IMR-90 (cell line): Measurements from ENCODE around the gene OSBPL2. TPM values are rescaled to one million over a fixed set of nuclear protein-coding genes. Genes with fewer than 3 reads are reported as not detected.

Experiments
- ATAC-seq: fragments of 200-7000 bp; cut with Tn5 transposase; 2 replicates; pipeline ENCODE4 v1.9.1; 2020; ENCODE audit warnings: low read depth, mild to moderate bottlenecking, moderate library complexity
- BruUV-seq: library from RNA; stranded (reverse); fragments of 400-500 nt; replicated peaks from 2 replicates; lab custom pipeline; 2021; lab: Mats Ljungman, UMichigan
- CTCF ChIA-PET: fragments of 300-600 bp; formaldehyde crosslinking; extraction: SDS; loops from one replicate; lab custom pipeline; 2021; ENCODE audit warnings: antibody characterized with exemption; lab: Yijun Ruan, JAX
- POLR2A ChIA-PET: fragments of 300-600 bp; sonication (Branson Sonifier 250); formaldehyde crosslinking; loops from one replicate; lab custom pipeline; 2022; ENCODE audit warnings: antibody characterized with exemption; ENCODE audit not compliant: unreplicated experiment; lab: Charles Lee
- DNase-seq: peaks from one replicate; pipeline ENCODE4 v3.0.0; 2013
- H2AFZ ChIP-seq: replicated peaks from 2 replicates; pipeline ENCODE3; 2013; ENCODE audit warnings: low read length, mild to moderate bottlenecking; ENCODE audit not compliant: poor library complexity
- H2AK5ac ChIP-seq: 2 replicates; pipeline ENCODE4 v1.6.1; 2013; ENCODE audit warnings: low read depth, low read length, inconsistent platforms
- H2AK9ac ChIP-seq: replicated peaks from 2 replicates; pipeline ENCODE3; 2013; ENCODE audit warnings: mild to moderate bottlenecking, low read depth, low read length, moderate library complexity; ENCODE audit not compliant: poor library complexity
- H2BK120ac ChIP-seq: 2 replicates; pipeline ENCODE4 v1.6.1; 2013; ENCODE audit warnings: low read depth, low read length, inconsistent platforms
- H2BK15ac ChIP-seq: 3 replicates; pipeline ENCODE4 v1.6.1; 2013; ENCODE audit warnings: low read depth, low read length, inconsistent platforms
- H2BK20ac ChIP-seq: 2 replicates; pipeline ENCODE4 v1.6.1; 2013; ENCODE audit warnings: low read depth, mild to moderate bottlenecking, inconsistent platforms, low read length, moderate library complexity
- H2BK5ac ChIP-seq: 2 replicates; pipeline ENCODE4 v1.6.1; 2013; ENCODE audit warnings: mild to moderate bottlenecking, low read depth, low read length, inconsistent platforms; ENCODE audit not compliant: poor library complexity, severe bottlenecking
- H3K14ac ChIP-seq: replicated peaks from 2 replicates; pipeline ENCODE4 v1.6.1; 2013; ENCODE audit warnings: low read depth, low read length, inconsistent platforms
- H3K18ac ChIP-seq: 2 replicates; pipeline ENCODE4 v1.6.1; 2013; ENCODE audit warnings: low read depth, low read length, control low read depth
- H3K23ac ChIP-seq: 2 replicates; pipeline ENCODE4 v1.6.1; 2013; ENCODE audit warnings: low read depth, low read length, inconsistent platforms
- H3K27ac ChIP-seq: 2 replicates; pipeline ENCODE4 v1.5.1; 2013; ENCODE audit warnings: mild to moderate bottlenecking, control low read depth, low read length; ENCODE audit not compliant: insufficient read depth
- H3K27me3 ChIP-seq: 2 replicates; pipeline ENCODE4 v1.6.1; 2013; ENCODE audit warnings: low read length; ENCODE audit not compliant: control insufficient read depth, insufficient read depth
- H3K36me3 ChIP-seq: 2 replicates; pipeline ENCODE4 v1.6.1; 2013; ENCODE audit warnings: low read length, mixed read lengths; ENCODE audit not compliant: control insufficient read depth, insufficient read depth
- H3K4ac ChIP-seq: 2 replicates; pipeline ENCODE4 v1.6.1; 2013; ENCODE audit warnings: low read depth, low read length, inconsistent platforms
- H3K4me1 ChIP-seq: 2 replicates; pipeline ENCODE4 v1.6.1; 2013; ENCODE audit warnings: low read length, mixed read lengths; ENCODE audit not compliant: control insufficient read depth, insufficient read depth
- H3K4me2 ChIP-seq: 2 replicates; pipeline ENCODE4 v1.6.1; 2013; ENCODE audit warnings: low read depth, mild to moderate bottlenecking, control low read depth, low read length, moderate library complexity
- H3K4me3 ChIP-seq: 2 replicates; pipeline ENCODE4 v1.5.1; 2013; ENCODE audit warnings: low read depth, mild to moderate bottlenecking, control low read depth, low read length, moderate library complexity; ENCODE audit not compliant: insufficient read depth
- H3K56ac ChIP-seq: 2 replicates; pipeline ENCODE4 v1.6.1; 2013; ENCODE audit warnings: low read length, inconsistent platforms; ENCODE audit not compliant: insufficient read depth; ENCODE audit errors: extremely low read depth
- H3K79me1 ChIP-seq, 2 experiments: 2 replicates each; pipeline ENCODE4 v1.6.1; 2013; ENCODE audit warnings: low read length in 2 of 2, inconsistent platforms in 1 of 2, low read depth in 1 of 2
- H3K9ac ChIP-seq: 2 replicates; pipeline ENCODE4 v1.6.1; 2013; ENCODE audit warnings: low read depth, low read length, control low read depth
- H3K9me1 ChIP-seq: 2 replicates; pipeline ENCODE4 v1.6.1; 2013; ENCODE audit warnings: low read length, inconsistent platforms; ENCODE audit not compliant: insufficient read depth
- H3K9me3 ChIP-seq: 2 replicates; pipeline ENCODE4 v1.6.1; 2013; ENCODE audit warnings: low read length; ENCODE audit not compliant: control insufficient read depth, insufficient read depth
- H4K20me1 ChIP-seq: 2 replicates; pipeline ENCODE4 v1.6.1; 2013; ENCODE audit warnings: low read length, inconsistent platforms; ENCODE audit not compliant: insufficient read depth
- H4K5ac ChIP-seq: 2 replicates; pipeline ENCODE4 v1.6.1; 2013; ENCODE audit warnings: mild to moderate bottlenecking, low read depth, low read length, control low read depth
- H4K8ac ChIP-seq, 2 experiments: 2 replicates each; pipeline ENCODE4 v1.6.1; 2013; ENCODE audit warnings: low read depth in 2 of 2, low read length in 2 of 2, control low read depth in 1 of 2, inconsistent platforms in 1 of 2
- H4K91ac ChIP-seq: 2 replicates; pipeline ENCODE4 v1.6.1; 2013; ENCODE audit warnings: low read depth, low read length, inconsistent platforms; ENCODE audit not compliant: insufficient read depth
- BHLHE40 ChIP-seq: fragments of 150-350 bp; IDR thresholded peaks from 2 replicates; pipeline ENCODE4 v1.6.1; 2016; ENCODE audit warnings: mild to moderate bottlenecking, low read depth, low read length
- CEBPB ChIP-seq: IDR thresholded peaks from 2 replicates; pipeline ENCODE4 v1.6.1; 2012; ENCODE audit warnings: low read depth, low read length, improper control_type of control experiment
- CHD1 ChIP-seq: IDR thresholded peaks from 2 replicates; pipeline ENCODE4 v1.6.1; 2012; ENCODE audit warnings: low read depth, low read length, improper control_type of control experiment
- CTCF ChIP-seq: conservative IDR thresholded peaks from 2 replicates; pipeline ENCODE4 v1.5.1; 2012; ENCODE audit warnings: mild to moderate bottlenecking, low read depth, low read length, improper control_type of control experiment
- ELK1 ChIP-seq: fragments of 150-350 bp; IDR thresholded peaks from 2 replicates; pipeline ENCODE4 v1.6.1; 2016; ENCODE audit warnings: low read depth, mild to moderate bottlenecking, low read length, moderate library complexity, borderline replicate concordance
- FOS ChIP-seq: fragments of 150-350 bp; IDR thresholded peaks from 2 replicates; pipeline ENCODE4 v1.6.1; 2016; ENCODE audit warnings: low read depth, low read length
- MAFK ChIP-seq: IDR thresholded peaks from 2 replicates; pipeline ENCODE4 v1.6.1; 2012; ENCODE audit warnings: low read depth, low read length, improper control_type of control experiment
- MAZ ChIP-seq: IDR thresholded peaks from 2 replicates; pipeline ENCODE4 v1.6.1; 2012; ENCODE audit warnings: low read depth, mild to moderate bottlenecking, low read length, improper control_type of control experiment, moderate library complexity, borderline replicate concordance
- MXI1 ChIP-seq: IDR thresholded peaks from 2 replicates; pipeline ENCODE4 v1.6.1; 2012; ENCODE audit warnings: low read depth, mild to moderate bottlenecking, low read length, moderate library complexity, borderline replicate concordance
- NFE2L2 ChIP-seq: fragments of 150-350 bp; IDR thresholded peaks from 2 replicates; pipeline ENCODE4 v1.6.1; 2016; ENCODE audit warnings: low read depth, mild to moderate bottlenecking, low read length
- POLR2A ChIP-seq: IDR thresholded peaks from 2 replicates; pipeline ENCODE4 v1.6.1; 2012; ENCODE audit warnings: mild to moderate bottlenecking, low read depth, low read length
- RAD21 ChIP-seq: IDR thresholded peaks from 2 replicates; pipeline ENCODE4 v1.6.1; 2012; ENCODE audit warnings: low read length, improper control_type of control experiment
- RCOR1 ChIP-seq: IDR thresholded peaks from 2 replicates; pipeline ENCODE4 v1.6.1; 2012; ENCODE audit warnings: mild to moderate bottlenecking, low read length, improper control_type of control experiment; ENCODE audit not compliant: insufficient replicate concordance
- RFX5 ChIP-seq: IDR thresholded peaks from 2 replicates; pipeline ENCODE4 v1.8.0; 2012; ENCODE audit warnings: low read depth, mild to moderate bottlenecking, low read length, moderate library complexity
- SMC3 ChIP-seq: fragments of 150-350 bp; IDR thresholded peaks from 2 replicates; pipeline ENCODE4 v1.6.1; 2016; ENCODE audit warnings: low read depth, mild to moderate bottlenecking, antibody characterized with exemption, low read length, moderate library complexity
- WGBS, 2 experiments: methylation state at CpG; one replicate each; pipeline versions ENCODE4 v1.1.5 to v1.1.7; 2013; ENCODE audit warnings: missing lambda C conversion rate in 2 of 2; ENCODE audit not compliant: insufficient read length in 1 of 2; ENCODE audit errors: extremely low coverage in 2 of 2; 5-methylcytosine and 5-hydroxymethylcytosine counted together
- dilution Hi-C: fragments of 300-500 bp; cut with HindIII; formaldehyde crosslinking; loops from one replicate; pipeline ENCODE4 v1.14.3; 2018; ENCODE audit warnings: low sequenced_read_pairs; ENCODE audit not compliant: unreplicated experiment
- in situ Hi-C: fragments of 300-500 bp; cut with MboI; formaldehyde crosslinking; loops from 3 replicates; pipeline ENCODE4 v1.14.3; 2019; ENCODE audit warnings: low sequenced_read_pairs, inconsistent platforms, mixed read lengths
- intact Hi-C: fragments of 100-400 bp; cut with micrococcal nuclease; formaldehyde crosslinking; loops from 2 replicates; pipeline ENCODE4 v1.10.0; 2022
- polyA plus RNA-seq, 3 experiments: library from polyadenylated mRNA; depleted of rRNA; stranded (reverse); fragments of >200 nt; gene quantifications; 2 replicates each; pipeline ENCODE4 v1.2.3, GENCODE V29; 2012; ENCODE audit warnings: low replicate concordance in 1 of 3
- total RNA-seq: library from RNA; depleted of rRNA; stranded (reverse); fragments of >200 nt; gene quantifications from 2 replicates; pipeline ENCODE4 v1.2.3, GENCODE V29; 2012

OSBPL2 gene
- total and polyA plus RNA-seq, 2 of the 4 experiments (the other 2 are of a cell fraction) = 19.3 to 27.6 TPM

- H3K14ac ChIP-seq = no peak overlapping the region; the same call in 1 of the 2 replicates
- H2BK20ac ChIP-seq = no peak overlapping the region
- H2AK5ac ChIP-seq = 0 out of 2 replicates have a peak overlapping the region, but pooled peaks have one; percentile 29
- POLR2A ChIA-PET = interaction anchor here (0.6 kb wide), 2 partner anchors 85 to 89 kb away, joined by 5 read pairs; partner anchors contain the start of gene RPS21
- no peaks in the 10 kb centered on the region for H3K27me3 ChIP-seq
- peaks cover 30% of the 10 kb centered on the region; the same call in 1 of the 2 replicates for H3K36me3 ChIP-seq
- no peak overlapping the region for H3K23ac ChIP-seq
- in situ Hi-C loops (no loop called here), dilution Hi-C loops (no loop called here), intact Hi-C loops (loop anchor here (1.0 to 10.0 kb wide), 4 partner anchors 73 to 193 kb away; no protein-coding TSS in a partner anchor)
- peak overlapping the region; percentile 83 for H2BK5ac ChIP-seq
- H3K9me3 ChIP-seq = no peaks in the 10 kb centered on the region
- no peak overlapping the region for H2BK120ac ChIP-seq
- peak overlapping the region; percentile 80 for H3K4me3 ChIP-seq
- H3K4me1 ChIP-seq = peaks cover 12% of the 10 kb centered on the region
- 0 out of 2 replicates have a peak overlapping the region, but pooled peaks have one; percentile 19 for H3K18ac ChIP-seq
- ATAC-seq = peak; percentile 50
- peak overlapping the region; percentile 85 for H3K4me2 ChIP-seq
- H4K8ac ChIP-seq = peak overlapping the region; percentile 74 to 91; a peak in 2 of 4 replicates
- H3K27ac ChIP-seq = peak overlapping the region; percentile 91
- H4K91ac ChIP-seq = no peak overlapping the region
- H4K5ac ChIP-seq = peak overlapping the region; percentile 89
- 0 out of 2 replicates have a peak, but pooled peaks cover 6% of the 10 kb centered on the region for H3K9me1 ChIP-seq
- BruUV-seq = no TSS peak
- peaks cover 35% of the 10 kb centered on the region for H4K20me1 ChIP-seq
- peak overlapping the region; percentile 63 for H3K4ac ChIP-seq
- 10% methylated on average over 18 of the region's 24 CpGs; no CpG with 5 or more reads in 1 of the 2 experiments for WGBS, 2 experiments
- peak overlapping the region; percentile 87 for H2AFZ ChIP-seq
- H2AK9ac ChIP-seq = peak overlapping the region; percentile 99
- CTCF ChIA-PET = interaction anchor here (0.7 to 1.4 kb wide), 5 partner anchors 43 to 84 kb away, joined by 3 to 8 read pairs (median 4); partner anchors contain the start of gene LAMA5
- peak overlapping the region; percentile 81; the same call in 1 of the 3 replicates for H2BK15ac ChIP-seq
- peak overlapping the region; percentile 31 for H3K9ac ChIP-seq
- H3K79me1 ChIP-seq = peaks cover 0 to 34% of the 10 kb centered on the region in 2 experiments; a peak in 1 of 4 replicates
- peak; percentile 91 for DNase-seq
- no peak overlapping the region for H3K56ac ChIP-seq
- TF ChIP-seq MAZ = peak; percentile 41; the same call in 1 of the 2 replicates
- TF ChIP-seq RAD21 = peak; percentile 82
- peak; percentile 89 for TF ChIP-seq SMC3
- TF ChIP-seq CHD1 = no peak
- TF ChIP-seq MXI1 = peak; percentile 41; the same call in 1 of the 2 replicates
- TF ChIP-seq FOS = peak; percentile 9; the same call in 1 of the 2 replicates
- peak; percentile 95 for TF ChIP-seq CEBPB
- TF ChIP-seq NFE2L2 = peak; percentile 18; the same call in 1 of the 2 replicates
- no peak for TF ChIP-seq ELK1
- TF ChIP-seq BHLHE40 = peak; percentile 33; the same call in 1 of the 2 replicates
- TF ChIP-seq MAFK = no peak
- TF ChIP-seq POLR2A = no peak
- peak; percentile 63 for TF ChIP-seq RCOR1
- TF ChIP-seq RFX5 = no peak; the same call in 1 of the 2 replicates
- peak; percentile 98 for TF ChIP-seq CTCF
Measured at GRCh38 chr20:62301773-62302340, 63.5 kb downstream of the OSBPL2 start.
